Measurements from ENCODE around the gene DCTN1.
"Not testable (repeated sequence)": the region's sequence is repeated elsewhere in the genome, so short reads cannot be mapped to it uniquely, and the experiment has no call there.

Gene DCTN1

DNA sequence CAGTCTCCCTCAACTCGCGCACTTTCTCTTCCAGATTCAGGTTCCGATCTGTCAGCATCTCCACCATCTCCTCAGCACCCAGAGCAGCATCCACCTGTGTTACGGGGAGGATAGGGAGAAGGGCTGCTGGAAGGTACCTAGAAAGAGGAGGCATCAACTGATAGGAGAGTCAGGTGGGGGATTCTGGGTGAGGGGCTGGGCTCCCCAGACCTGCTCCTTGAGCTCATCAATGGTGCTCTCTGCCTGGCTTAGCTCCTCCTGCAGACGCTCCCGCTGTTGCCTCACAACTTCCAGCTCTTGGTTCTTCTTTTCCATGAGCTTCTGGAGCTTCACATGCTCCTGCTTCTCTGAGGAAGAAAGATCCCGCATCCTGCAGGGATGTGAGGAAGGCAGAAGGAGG, 10.1 kb downstream of the DCTN1 start:
- DNase-seq (ENCODE audit: low spot score): no peak

DNA sequence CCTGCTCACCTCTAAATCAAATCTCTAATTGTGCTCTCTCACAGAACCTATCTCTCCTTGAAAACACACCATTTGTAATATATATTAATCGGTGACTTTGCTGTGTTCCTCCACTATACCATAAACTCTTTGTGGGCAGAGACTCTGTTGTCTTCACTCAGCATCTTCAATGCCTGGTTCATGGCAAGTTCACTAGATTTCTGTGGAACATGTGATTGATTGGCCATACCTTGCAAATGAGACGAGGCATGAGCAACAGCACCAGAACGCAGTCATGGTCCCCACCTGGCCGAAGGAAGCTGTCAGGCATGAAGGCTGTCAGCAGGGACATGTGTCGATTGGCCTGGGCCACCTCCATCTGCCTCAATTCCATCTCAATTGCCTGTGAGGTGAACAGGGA, 11.6 kb downstream of the DCTN1 start:
- DNase-seq (ENCODE audit: low spot score): no peak

DNA sequence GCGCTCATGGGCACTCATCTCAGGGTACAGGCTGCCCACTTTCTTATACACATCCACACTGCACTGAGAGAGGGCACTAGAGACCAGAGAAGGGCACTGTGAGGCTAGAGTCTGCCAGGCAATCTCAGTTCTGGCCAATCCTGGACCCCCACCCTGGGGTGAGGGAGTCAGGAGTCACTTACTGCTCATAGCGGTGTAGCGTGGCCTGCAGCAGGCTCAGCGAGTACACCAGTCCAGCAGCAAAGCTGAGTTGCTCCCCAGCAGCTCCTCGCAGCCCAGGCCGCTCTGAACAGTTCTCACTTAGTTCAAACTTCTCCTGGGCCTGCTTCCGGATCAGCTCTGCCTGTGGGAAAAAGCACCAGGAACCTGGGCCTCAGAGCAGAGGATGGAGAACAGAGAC, 12.3 kb downstream of the DCTN1 start:
- no peak for DNase-seq (ENCODE audit: low spot score)

DNA sequence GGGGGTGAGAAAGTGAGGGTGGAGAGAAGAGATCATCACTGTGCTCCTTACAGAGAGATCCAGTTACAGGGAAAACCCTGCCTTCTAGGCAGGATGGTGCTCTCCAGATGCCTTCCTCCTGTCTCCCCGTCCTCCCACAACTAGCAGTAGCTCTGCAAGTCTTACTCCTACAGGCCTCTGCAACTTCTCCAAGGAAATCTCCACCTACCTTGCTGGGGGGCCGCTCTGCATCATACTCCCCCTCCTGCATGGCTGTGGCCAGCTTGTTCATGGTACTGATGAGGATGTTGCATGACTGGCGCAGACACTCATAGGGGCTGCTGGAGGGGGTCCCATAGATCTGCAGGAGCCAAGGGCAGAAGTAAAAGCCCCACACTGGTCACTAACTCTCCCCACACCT, 14.1 kb downstream of the DCTN1 start:
- DNase-seq (ENCODE audit: low spot score): no peak

DNA sequence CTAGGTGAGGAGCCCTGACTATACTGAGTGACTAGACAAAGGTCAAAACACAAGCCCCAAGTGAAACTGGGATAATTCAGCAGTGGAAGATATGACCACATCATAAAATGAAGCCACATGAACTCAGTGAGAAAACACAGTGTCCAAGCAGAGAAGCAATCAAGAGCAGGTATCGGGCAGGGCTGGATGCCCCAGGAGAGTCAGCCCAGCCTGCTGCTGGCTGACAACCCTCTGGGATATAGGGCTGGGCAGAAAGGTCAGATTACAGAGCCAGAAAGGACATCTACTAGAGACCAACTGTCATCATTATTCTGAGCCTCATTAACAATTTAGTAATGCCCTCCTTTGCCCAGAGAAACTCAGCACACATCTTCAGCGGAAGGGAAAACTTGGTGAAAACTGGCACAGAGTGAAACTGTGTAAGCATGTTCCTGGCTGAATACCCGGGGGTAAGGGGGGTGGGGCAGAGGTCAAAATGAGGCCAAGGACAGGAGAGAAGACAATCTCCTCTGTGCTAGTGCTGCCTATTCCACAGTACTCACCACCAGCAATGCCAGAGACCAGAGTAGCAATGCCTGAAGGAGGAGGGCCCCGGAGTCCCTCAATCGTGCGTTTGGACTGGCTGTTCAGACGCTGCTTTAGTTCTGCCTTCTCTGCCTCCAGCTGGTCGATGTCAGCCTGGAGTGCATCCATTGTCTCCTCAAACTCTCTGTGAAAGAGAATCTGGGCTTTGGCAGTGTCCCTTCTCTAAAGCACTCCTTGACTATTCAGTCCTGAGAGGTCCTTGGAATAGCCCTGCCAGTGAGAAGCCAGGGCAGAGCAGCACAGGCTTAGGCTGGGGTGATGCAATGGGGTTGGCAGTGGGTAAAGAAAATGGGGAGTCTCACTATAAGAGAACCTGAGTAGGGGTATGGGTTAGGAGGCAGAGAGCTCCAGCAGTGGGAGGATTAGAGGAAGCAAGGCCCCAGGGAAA, 15.3 kb downstream of the DCTN1 start:
- DNase-seq (ENCODE audit: low spot score): no peak

DNA sequence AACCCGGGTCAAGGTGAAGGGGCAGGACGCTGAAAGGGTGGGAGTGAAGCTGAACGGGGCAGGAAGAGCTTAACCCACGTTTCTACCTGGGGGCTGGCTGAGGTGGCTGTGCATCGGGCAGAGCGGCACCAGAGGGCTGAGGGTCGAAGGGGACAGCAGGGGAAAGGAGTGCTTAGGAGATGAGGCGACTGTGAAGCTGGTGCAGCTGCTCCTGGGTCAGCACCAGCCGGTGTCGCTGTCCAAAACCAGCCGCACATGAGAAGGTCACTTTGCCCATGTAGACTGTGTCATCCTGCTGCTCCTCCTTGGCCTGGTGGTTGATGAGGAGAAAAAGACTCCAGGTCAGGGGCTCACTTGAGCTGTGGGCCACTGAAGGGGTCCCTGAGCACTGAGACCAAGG, 18.8 kb downstream of the DCTN1 start:
- DNase-seq (ENCODE audit: low spot score): no peak

DNA sequence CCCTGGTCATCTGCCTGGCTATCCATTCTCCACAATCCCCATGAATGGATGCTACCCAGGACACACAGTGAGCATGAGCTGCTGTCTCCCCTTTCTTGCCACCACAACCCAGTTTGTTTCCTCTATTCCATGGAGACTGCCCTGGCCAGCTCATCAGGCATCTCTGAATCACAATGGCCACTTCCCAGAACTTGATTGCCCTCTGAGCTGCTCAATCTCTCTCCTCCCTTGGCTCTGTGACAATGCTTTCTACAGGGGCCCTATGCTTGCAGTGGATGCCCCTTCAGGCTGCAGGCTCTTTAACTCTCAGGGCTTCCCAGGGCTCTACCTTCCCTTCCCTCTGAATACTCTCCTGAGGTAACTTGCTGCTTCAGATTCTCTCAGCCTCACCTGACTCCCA, 22.5 kb downstream of the DCTN1 start:
- no peak for DNase-seq (ENCODE audit: low spot score)

DNA sequence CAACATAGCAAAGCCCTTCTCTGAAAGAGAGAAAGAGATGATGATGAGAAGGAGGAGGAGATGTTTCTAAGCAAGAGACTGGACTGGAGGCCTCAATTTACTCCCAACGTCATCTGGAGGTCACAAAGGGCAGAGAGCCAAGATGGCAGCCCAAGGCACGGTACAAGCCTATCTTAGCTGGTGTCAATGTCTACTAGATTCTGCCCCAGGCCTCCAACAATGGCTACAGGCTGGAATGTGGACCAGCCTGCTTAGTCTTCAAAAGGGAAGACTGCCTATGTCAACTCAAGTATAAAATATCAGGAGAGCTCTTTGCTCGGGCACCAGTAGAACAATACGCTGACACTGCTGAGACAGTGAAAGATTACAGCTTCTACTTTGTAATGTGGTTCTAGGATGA, 30.2 kb downstream of the DCTN1 start:
- no peak for DNase-seq (ENCODE audit: low spot score)

DNA sequence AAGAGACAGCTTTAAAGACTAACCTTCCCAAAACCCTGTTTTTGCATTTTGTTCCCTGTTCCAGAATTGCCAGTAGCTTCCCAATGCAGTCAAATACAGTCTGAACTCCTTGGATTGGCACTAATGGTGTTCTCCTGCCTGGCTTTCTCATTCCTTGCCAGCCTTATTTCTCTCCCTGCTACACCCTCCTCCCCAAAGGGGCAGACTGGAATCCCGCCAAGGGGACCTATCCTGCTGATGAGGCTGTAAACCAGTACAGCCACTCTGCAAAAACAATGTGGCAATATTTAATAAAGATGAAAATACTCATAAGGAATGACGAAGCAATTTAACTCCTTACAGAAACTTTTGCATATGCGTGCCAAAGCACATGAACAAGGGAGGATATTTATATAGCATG, 32.4 kb downstream of the DCTN1 start:
- no peak for DNase-seq (ENCODE audit: low spot score)

DNA sequence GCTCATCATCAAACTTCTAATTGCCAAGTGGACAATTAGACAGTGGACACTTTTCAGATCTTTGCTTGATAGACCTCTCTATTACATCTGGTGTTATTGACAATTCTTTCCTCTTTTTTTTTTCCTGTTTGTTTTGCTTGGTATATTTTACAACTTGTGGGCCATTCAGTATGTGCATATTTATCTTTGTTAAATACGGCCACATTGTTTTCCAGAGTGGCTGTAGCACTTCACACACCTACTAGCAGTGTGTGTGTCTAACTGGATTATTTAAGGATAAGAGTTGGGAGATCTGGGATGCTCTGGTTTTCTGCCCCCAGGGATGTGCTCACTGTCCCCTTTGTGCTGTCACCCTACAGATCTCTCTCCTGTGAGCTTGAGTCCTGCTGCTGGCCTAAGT, 32.8 kb downstream of the DCTN1 start:
- DNase-seq (ENCODE audit: low spot score): no peak

DNA sequence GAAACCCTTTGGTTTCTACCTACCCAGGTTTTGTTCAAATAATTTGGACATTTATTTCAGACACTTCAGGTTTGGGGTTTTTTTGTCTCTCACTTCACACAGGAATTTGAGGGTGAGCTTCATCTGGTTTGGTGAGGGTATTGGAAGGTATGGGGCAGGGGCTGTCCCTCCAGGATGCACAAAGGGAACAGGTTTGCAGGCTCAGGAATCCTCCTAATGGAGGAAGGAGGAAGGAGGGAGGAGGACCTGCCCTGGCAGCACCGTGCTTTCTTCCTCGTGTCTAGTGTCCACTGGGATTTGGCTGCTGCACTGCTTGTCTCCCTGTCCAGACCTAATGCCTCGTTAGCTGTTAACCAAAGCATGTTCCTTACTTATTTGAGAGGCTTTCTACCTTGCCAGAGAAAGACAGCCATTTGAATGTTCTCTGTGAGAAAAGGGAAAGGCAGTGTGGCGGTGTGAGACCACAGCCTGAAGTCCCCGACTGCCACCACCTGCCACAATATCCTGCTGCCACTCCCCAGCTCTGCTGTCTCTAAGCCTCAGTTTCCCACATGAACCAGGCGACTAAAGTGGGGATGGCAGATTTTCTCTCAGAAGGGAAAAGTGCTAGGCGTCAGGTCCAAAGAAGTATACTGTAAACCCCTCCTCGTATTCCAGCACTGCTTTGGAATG, 34.7 kb downstream of the DCTN1 start:
- no peak for DNase-seq (ENCODE audit: low spot score)

DNA sequence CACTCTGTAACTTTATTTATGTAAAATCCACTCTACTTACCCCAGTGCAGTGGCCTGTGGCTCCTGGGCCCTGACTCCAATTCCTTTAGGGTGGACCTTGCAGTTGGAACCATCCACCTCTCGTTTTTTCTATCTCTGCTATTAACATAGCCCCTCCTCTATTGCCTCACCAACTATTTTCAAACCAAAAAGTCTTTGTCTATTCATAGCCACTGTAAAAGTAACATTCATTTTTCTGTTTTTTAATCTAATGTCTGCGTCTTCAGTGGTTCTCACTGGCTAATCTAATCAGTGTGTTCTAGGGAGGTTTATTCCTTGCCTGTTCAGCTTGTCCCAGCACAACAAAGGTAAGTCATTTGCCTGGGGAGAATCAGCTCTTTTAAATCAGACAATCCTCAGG, 36.8 kb downstream of the DCTN1 start, which contains the start of gene SLC4A5:
Gene SLC4A5 (minus strand): TSS at position 101 of the 400 bp plus-strand sequence. CDS start 28,393 bp downstream, outside the sequence.
- DNase-seq (ENCODE audit: low spot score): no peak

DNA sequence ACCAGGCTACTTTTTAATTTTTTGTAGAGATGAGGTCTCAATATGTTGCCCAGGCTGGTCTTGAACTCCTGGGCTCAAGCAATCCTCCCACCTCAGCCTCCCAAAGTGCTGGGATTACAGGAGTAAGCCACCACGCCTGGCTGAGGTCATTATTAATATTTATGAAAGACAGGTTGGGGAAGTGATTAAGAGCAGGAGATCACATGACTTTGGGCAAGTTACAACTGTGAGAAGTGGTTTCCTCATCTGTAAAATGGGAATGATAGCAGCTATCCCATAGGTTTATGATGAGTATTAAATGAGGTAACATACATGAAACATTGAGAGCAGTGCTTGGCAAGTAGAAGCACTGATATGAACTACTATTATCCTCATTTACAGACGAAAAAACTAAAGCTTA, 43.9 kb downstream of the DCTN1 start:
- DNase-seq (ENCODE audit: low spot score): not testable (repeated sequence)

DNA sequence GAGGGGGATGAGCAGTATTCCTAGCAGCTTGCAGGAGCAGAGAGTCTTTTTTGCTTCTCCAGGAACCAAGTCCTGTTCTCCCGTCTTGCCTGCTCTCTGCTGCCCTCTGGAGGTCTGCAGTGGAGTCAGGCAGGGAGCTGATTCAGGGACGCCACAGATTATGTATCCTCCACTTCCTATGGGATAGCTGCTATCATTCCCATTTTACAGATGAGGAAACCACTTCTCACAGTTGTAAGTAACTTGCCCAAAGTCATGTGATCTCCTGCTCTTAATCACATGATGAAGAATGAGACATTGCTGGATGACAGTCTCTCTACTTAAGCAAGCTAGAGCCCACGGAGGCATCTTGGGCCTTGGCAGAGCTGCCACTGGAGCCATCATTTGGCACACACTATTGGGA, 45.2 kb downstream of the DCTN1 start:
- DNase-seq (ENCODE audit: low spot score): peak; percentile 77

DNA sequence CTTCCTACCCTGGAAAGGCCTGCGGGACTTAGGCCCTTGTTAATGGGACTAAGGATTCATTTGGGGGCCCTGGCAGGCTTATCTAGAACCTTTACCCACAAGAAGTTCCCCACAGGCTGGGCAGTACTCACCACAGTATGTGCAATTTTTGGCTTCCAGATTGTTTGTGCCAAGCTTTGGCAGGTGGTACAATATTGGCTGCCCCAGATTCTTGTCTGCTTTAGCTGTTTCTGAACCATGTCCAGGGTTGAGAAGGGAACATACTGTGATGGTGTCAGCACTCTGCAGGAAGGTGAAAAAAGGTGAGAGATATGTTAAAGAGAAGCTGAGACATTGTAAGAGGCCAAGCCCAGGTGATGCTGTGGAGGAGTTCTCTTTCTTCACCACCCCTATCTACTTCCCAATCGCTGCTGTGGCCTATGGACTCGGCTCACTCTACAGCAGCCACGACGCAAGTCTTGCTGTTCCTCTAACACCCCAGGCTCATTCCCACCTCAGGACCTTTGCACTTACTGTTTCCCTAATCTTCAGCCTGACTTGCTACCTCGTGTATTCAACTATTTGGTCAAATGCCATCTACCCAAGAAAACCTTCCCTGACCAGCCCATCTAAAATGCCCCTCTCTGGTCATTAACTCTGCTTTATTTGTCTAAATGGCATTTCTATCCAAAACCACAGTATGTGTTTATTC, 46.1 kb downstream of the DCTN1 start:
- no peak for DNase-seq (ENCODE audit: low spot score)

DNA sequence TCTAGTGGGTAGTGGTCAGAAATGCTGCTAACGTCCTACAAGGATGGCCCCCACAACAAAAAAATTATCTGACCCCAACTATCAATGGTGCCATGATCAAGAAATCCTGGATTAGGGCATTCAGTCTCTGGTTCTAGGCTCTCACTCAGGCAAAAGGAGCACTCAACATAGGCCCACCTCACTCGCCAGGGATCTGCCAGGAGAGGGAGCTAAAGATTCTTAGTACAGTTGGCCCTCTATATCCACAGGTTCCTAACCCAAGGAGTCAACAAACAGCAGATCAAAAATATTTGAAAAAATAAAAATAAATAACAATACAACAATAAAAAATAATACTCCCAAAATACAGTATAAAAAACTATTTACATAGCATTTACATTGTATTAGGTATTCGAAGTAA, 46.9 kb downstream of the DCTN1 start:
- no peak for DNase-seq (ENCODE audit: low spot score)

DNA sequence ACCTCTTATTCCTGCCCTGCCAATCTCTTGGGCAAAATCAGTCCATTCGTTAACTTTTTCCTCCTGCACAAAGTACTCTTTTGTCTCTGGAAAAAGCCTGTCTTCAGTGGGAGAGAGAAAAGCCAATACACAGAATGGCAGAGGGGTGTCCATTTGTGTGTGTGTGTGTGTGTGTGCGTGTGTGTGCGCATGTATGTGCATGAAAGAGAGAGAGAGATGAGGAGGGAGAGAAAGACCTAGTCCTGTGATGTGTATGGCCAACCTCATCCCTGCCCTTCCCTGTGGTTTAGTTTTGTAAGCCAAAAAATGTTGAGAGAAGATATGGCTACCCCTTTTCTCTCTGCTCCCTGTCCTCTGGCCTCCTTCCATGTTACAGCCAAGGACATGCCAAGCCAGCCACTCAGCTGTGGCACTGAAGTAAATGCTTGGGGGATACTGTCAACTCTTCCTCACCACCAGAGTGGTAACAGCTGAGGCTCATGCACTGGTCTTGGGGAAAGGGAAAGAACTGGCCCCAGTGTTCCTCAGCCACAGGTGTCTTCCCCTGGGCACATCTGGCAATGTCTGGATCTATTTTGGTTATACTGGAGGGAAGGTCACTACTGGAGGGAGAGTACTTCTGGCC, 47.4 kb downstream of the DCTN1 start:
- DNase-seq (ENCODE audit: low spot score): no peak

DNA sequence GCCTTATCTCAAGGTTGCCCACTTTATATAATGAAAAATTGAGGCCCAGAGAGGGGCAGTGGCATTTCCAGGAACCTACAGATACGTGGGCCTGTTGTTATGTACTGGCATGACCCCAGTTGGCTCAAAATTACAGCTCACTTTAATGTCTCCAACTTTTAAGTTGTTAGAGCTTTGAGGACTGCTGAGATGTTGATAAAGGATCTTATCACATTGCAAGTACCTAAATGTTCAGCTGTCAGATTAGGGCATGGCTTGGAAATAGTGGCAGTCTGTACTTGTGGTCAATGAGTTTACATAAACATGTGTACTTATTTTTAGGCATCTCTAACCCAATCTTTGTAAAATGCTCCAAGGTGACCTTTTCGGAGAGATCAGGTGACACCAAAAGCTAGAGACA, 51.5 kb downstream of the DCTN1 start:
- no peak for DNase-seq (ENCODE audit: low spot score)

DNA sequence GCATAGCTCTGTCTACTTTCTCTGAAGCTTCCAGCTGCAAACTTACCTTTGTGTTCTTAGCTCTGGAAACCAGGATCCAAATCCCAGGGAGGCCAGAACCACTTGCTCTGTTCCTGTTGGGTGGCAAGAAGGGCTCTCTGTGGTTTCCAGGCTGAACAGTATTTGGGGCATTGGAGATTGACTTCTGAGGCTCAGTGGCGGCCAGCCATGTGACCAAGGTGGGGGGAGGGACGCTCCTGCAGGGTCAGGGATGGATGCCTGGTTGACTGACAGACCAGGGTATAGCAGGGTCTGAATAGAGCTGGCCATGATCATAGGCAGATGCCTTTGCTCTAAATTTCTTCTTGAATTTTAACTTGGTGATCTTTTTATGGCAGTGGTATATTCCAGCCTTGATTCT, 52.0 kb downstream of the DCTN1 start:
- DNase-seq (ENCODE audit: low spot score): no peak

DNA sequence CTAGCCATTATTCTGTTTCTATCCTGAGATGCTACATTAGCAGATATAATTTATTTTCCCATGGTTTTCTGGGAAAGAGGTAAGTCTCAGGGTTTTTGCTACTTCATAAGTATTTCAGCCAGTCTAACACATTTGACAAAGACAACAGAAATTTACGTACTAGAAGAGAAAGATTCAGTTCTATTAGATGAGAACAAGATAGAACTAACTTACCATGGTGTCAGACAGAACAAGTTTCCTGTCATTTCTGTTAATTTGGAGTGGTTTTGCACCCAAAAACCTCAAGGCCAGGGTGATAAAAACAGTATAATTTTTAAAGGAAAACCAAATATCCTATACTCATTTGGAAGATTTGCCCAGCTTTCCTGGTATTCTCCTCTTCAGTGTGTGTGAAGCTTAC, 52.5 kb downstream of the DCTN1 start:
- DNase-seq (ENCODE audit: low spot score): no peak

DNA sequence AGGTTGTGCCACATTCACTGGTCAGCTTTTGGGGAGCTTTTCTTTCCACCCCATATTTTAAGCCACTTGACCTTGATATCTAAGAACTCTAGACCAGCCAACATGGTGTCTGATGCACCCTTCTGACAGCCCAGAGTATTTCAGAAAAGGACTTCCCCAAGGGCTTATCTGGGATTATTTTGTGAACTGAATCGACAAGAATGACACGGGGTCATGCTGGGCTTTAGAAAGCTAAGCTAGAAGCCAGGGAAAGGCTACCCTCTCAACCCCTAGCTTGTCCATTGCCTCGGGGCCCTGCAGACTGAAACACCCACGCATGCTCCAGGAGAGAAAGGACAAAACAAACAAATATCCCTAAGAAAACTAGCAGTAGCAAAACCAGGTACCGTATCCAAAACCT, 52.9 kb downstream of the DCTN1 start:
- DNase-seq (ENCODE audit: low spot score): no peak

DNA sequence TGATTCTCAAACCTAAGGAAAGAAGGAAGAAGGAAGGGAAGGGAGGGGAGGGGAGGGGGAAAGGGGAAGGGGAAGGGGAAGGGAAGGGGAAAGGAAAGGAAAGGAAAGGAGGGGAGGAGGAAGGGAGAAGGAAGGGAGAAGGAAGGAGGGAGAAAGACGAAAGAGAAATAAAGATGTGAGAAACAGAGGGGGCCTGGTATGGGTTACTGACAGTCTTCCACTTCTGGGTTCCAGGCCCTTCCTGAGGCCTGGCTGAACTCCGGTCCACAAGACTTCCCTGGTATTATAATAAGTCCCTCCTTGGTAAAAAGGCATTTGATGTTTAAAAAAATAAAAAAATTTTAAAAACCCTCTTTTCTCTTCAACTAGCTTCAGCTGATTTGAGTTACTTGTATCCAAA, 54.3 kb downstream of the DCTN1 start:
- no peak for DNase-seq (ENCODE audit: low spot score)
